ENCODE results near the gene CFAP45. TPM values are rescaled to one million over a fixed set of nuclear protein-coding genes. Genes with fewer than 3 reads are reported as not detected.

Gene CFAP45
- total RNA-seq, 1 donor from 2014 or later, result 1.7 TPM

GRCh38 chr1:159825564-159825963 is 74.4 kb downstream of the CFAP45 start:
- intact Hi-C loops (cut with micrococcal nuclease), result no loop called here
- Mint-ChIP-seq H3K4me1 (ENCODE audit: low read depth) (peaks cover 54% of the 10 kb centered on the region), H3K36me3 (ENCODE audit: low read depth) (peaks cover 3% of the 10 kb centered on the region), H3K9me3 (no peaks in the 10 kb centered on the region), H3K27ac (peak overlapping the region; percentile 59), H3K4me3 (no peak overlapping the region), H3K27me3 (ENCODE audit: insufficient read depth) (peaks cover 48% of the 10 kb centered on the region)
- no peak for DNase-seq (ENCODE audit: low spot score)

DNA sequence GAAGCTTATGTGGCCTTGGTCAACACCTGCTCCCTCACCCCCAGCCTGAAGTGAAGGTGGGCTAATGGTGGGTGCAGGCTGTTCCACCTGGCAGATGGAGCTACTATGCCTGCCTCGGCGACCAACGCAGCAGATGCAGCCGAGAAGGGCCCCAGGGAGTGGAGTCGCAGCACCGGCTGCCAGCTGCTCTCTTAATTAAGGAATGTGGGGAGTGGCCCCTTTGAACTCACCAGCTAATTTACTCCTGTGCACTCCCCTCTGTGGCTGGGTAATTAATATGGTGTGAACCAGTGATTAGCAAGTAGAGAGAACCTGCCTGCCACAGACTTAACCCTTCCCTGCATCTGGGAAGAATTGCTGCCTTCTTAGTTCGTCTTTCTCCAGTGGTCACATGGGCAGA is 76.6 kb downstream of the CFAP45 start:
- peaks cover 46% of the 10 kb centered on the region for H3K4me1 Mint-ChIP-seq (ENCODE audit: low read depth)
- intact Hi-C loops (cut with micrococcal nuclease), result no loop called here
- no peak overlapping the region for H3K27ac Mint-ChIP-seq
- no peak for DNase-seq (ENCODE audit: low spot score)
- peaks cover 2% of the 10 kb centered on the region for H3K36me3 Mint-ChIP-seq (ENCODE audit: low read depth)
- no peak overlapping the region for H3K4me3 Mint-ChIP-seq
- H3K27me3 Mint-ChIP-seq (ENCODE audit: insufficient read depth), result peaks cover 43% of the 10 kb centered on the region
- no peaks in the 10 kb centered on the region for H3K9me3 Mint-ChIP-seq

Other genes with a start within 250 kb of the CFAP45 start
- gene CRP, start 185.6 kb downstream of the CFAP45 start, total RNA-seq, result not detected in 2 replicates
- 22.4 and 23.4 TPM in 2 replicates for gene DUSP23, start 119.2 kb downstream of the CFAP45 start, total RNA-seq
- not detected in 2 replicates for gene FCRL6, start 97.8 kb downstream of the CFAP45 start, total RNA-seq
- 0.49 and 0.69 TPM in 2 replicates for gene SLAMF8, start 73.3 kb downstream of the CFAP45 start, total RNA-seq
- gene VSIG8, start 37.5 kb downstream of the CFAP45 start, total RNA-seq, result not detected in 2 replicates
- gene TAGLN2, start 25.3 kb upstream of the CFAP45 start, total RNA-seq, result 442 and 461 TPM in 2 replicates
- gene IGSF9, start 45.4 kb upstream of the CFAP45 start, total RNA-seq, result not detected in 2 replicates
- not detected in 2 replicates for gene SLAMF9, start 54.1 kb upstream of the CFAP45 start, total RNA-seq
- gene PIGM, start 131.8 kb upstream of the CFAP45 start, total RNA-seq, result 5.4 and 5.5 TPM in 2 replicates
- gene KCNJ10, start 170.0 kb upstream of the CFAP45 start, total RNA-seq, result not detected in 2 replicates
- not detected in 2 replicates for gene KCNJ9, start 181.4 kb upstream of the CFAP45 start, total RNA-seq
- 25.5 and 26.3 TPM in 2 replicates for gene IGSF8, start 198.5 kb upstream of the CFAP45 start, total RNA-seq
- gene ATP1A2, start 215.6 kb upstream of the CFAP45 start, total RNA-seq, result not detected in 2 replicates